GM12865 (cell line): ENCODE data around the gene ETV2.
"Not testable (repeated sequence)": the region's sequence is repeated elsewhere in the genome, so short reads cannot be mapped to it uniquely, and the experiment has no call there.

Experiments used
- DNase-seq: peaks from one replicate; pipeline ENCODE4 v3.0.0; 2010; ENCODE audit warnings: low read depth
- H3K4me3 ChIP-seq: 2 replicates; pipeline ENCODE4 v1.5.1; 2011; ENCODE audit warnings: mild to moderate bottlenecking, low read depth, low read length, control low read depth
- CTCF ChIP-seq: IDR thresholded peaks from 2 replicates; pipeline ENCODE4 v1.5.1; 2011; ENCODE audit warnings: low read length, control low read depth, low read depth, inconsistent platforms; ENCODE audit not compliant: insufficient read depth; ENCODE audit errors: missing control alignments

The ETV2 gene

GRCh38 chr19:35670686-35671085 lies 29.1 kb downstream of the ETV2 start:
- no peak for DNase-seq
- H3K4me3 ChIP-seq, result no peak overlapping the region
- no peak for TF ChIP-seq CTCF

GRCh38 chr19:35671818-35672217 lies 30.3 kb downstream of the ETV2 start:
- TF ChIP-seq CTCF, result no peak

GRCh38 chr19:35673121-35673804 lies 31.7 kb downstream of the ETV2 start:
- peak overlapping the region; percentile 4 for H3K4me3 ChIP-seq
- peak; percentile 51 for DNase-seq
- no peak for TF ChIP-seq CTCF

More at GRCh38 chr19:35671818-35672217, 30.3 kb downstream of the ETV2 start:
- no peak overlapping the region for H3K4me3 ChIP-seq
- DNase-seq, result no peak

GRCh38 chr19:35675589-35676140 lies 34.1 kb downstream of the ETV2 start:
- H3K4me3 ChIP-seq, result no peak overlapping the region
- TF ChIP-seq CTCF, result no peak
- DNase-seq, result no peak

GRCh38 chr19:35689836-35690235 lies 48.3 kb downstream of the ETV2 start:
- TF ChIP-seq CTCF, result no peak
- no peak overlapping the region for H3K4me3 ChIP-seq
- no peak for DNase-seq

- not testable (repeated sequence) for DNase-seq, H3K4me3 ChIP-seq
These were observed 49.6 kb downstream of the ETV2 start for GRCh38 chr19:35691106-35691505.

- no peak for TF ChIP-seq CTCF
- no peak for DNase-seq
- no peak overlapping the region for H3K4me3 ChIP-seq
These were observed 50.5 kb downstream of the ETV2 start for GRCh38 chr19:35692010-35692409.
